Mesenteric fat pad (tissue), 1 donor: ENCODE measurements around the gene ATP6AP1. TPM values are rescaled to one million over a fixed set of nuclear protein-coding genes. Genes with fewer than 3 reads are reported as not detected.
"Not testable (repeated sequence)": the region's sequence is repeated elsewhere in the genome, so short reads cannot be mapped to it uniquely, and the experiment has no call there.

Source experiments
- DNase-seq: peaks from one replicate; pipeline ENCODE4 v3.0.0-alpha.2; 2020; ENCODE audit warnings: low spot score
- long read RNA-seq: library from polyadenylated mRNA; unstranded; transcript quantifications from one replicate; pipeline ENCODE4 v2.0.0, GENCODE V29; 2020
- total RNA-seq: library from RNA; stranded (reverse); fragmentation: NEBNext Ultra II Directional; extraction: Animal tissue kit (Norgen Biotek cat#: 25700); gene quantifications from one replicate; pipeline ENCODE4 v1.2.1, GENCODE V29; 2021
- donor health status: DM: yes; HTN: yes; CAD: no.

The ATP6AP1 gene
- total RNA-seq = 72.5 TPM
- long read RNA-seq, transcript ATP6AP1-201 (10 exons, 2,099 nt) = major isoform, 367 of 391 reads
- long read RNA-seq, partial matches to known transcripts = 20 of 391 reads
- long read RNA-seq, other reads (novel, unspliced or antisense) = 3 of 391 reads

- peak; percentile 96 for DNase-seq
These were observed at the start of gene ATP6AP1 for GRCh38 chrX:154428176-154429171. TSS of gene ATP6AP1 (plus strand) at chrX:154428677. CDS start at chrX:154428693, 16 bp downstream.

DNA sequence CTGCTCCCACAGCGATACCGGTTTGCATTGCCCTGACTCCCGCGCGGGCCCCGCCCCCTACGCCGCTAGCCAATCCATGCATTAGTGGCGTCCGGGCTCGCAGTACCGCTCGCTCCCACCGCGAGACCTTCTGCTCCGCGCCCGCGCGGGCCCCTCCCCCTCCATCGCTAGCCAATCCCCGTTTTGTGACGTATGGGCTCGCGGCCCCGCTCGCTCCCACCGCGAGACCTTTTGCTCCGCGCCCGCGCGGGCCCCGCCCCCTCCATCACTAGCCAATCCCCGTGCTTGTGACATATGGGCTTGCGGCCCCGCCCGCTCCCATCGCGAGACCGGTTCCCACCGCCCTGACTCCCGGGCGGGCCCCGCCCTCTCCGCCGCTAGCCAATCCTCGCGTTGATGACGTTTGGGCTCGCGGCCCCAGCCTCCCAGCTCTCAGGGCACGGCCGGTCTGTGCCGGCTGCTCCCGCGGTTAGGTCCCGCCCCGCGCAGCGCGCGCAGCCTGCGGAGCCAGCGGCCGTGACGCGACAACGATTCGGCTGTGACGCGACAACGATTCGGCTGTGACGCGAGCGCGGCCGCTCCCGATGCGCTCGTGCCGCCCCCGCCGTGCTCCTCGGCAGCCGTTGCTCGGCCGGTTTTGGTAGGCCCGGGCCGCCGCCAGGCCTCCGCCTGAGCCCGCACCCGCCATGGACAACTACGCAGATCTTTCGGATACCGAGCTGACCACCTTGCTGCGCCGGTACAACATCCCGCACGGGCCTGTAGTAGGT is 49.5 kb upstream of the ATP6AP1 start, which contains the start of gene EMD:
Gene EMD (plus strand): TSS at position 497 of the 770 bp plus-strand sequence. CDS start 190 bp downstream, at position 687.
- peak; percentile 97 for DNase-seq

GRCh38 chrX:154379569-154379951 is 48.9 kb upstream of the ATP6AP1 start:
- DNase-seq = no peak

GRCh38 chrX:154380153-154380552 is 48.3 kb upstream of the ATP6AP1 start:
- no peak for DNase-seq

GRCh38 chrX:154380787-154381186 is 47.7 kb upstream of the ATP6AP1 start:
- DNase-seq = no peak

DNA sequence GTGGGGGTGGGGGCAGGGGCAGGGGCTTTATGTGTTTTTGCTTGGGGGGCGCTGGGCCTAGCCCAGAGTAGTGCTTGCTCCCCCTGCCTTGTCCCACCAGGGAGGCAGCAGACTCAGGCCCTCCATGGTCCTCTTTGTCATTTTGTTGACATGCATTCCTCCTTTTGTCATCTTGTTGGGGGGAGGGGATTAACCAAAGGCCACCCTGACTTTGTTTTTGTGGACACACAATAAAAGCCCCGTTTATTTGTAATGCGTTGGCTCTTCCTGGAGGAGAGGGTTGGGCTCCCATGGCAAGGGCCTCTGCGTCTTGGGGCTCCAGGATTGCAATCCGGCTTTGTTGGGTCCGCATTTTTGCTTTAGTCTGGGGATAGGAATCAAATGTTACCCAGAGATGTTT is 47.2 kb upstream of the ATP6AP1 start:
- no peak for DNase-seq

GRCh38 chrX:154382483-154383069 is 45.9 kb upstream of the ATP6AP1 start:
- no peak for DNase-seq

DNA sequence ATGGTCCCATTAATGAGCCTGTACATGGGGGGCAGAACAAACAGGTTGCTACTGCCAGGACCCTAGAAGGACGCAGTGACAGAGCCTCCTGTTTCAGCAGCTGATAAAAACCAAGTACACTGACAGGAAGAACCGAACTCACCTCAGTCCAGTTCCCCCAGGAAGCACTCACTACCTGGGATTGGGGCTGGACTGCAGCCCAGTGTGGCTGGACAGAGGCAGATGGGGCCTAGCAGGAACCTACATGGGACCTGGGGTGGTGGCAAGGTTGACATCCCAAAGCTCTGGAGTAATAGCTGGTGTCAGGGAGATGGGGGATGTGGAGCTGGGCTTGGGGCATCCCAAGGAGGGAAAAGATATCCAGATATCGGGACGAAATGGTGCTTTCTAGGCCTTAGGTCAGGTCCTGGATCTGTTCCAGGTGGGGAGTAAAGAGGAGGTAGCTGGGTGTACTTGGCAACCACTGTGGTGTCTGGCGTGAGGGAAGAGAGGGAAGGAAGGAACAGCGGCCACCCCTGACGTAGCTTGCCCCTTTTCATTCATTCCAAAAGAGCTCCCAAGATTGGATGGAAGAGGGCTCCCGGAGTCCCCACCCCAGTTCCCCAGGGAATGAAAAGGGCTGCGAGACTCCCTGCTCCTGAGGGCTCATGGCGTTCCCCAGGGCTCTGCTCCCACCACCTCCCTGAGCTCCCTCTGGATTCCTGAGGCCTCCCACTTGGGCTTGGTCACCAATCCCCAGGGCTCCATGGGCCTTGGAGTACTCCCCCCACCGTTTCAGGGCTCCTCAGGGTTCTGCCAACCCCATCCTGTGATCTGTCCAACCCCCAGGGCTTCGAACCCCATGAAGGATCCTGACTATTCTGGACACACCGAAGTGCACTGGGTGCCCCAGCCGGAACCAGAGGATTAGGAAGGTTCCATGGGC is 44.9 kb upstream of the ATP6AP1 start:
- DNase-seq = no peak

DNA sequence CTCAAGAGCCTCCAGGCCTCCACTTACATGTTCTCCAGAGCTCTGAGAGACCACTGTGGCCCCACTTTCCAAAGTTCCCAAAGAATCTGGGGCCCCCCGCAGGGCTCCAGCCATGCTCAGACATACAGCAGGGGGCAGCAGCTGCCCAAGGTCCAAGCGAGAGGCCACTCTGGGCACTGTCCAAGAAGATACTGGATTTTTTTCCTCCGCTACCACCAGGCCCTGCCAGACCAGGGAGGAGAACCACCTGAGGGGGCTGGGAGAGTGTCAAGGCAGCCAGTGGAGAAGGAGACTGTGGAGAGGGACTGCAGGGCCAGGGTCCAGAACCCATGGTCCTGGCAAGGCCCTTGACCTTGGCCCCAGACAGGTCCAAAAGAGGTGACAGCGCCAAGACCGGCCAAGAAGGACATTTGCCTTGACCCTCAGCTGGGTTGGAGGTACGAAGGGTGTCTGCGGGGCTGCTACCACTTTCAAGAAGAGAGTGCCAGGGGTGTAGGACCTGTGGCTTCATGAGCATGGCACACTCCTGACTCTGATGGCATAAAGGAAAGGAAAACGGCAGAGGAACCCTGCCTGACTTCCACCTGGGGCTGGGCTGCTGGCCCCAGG is 44.1 kb upstream of the ATP6AP1 start:
- DNase-seq = no peak

DNA sequence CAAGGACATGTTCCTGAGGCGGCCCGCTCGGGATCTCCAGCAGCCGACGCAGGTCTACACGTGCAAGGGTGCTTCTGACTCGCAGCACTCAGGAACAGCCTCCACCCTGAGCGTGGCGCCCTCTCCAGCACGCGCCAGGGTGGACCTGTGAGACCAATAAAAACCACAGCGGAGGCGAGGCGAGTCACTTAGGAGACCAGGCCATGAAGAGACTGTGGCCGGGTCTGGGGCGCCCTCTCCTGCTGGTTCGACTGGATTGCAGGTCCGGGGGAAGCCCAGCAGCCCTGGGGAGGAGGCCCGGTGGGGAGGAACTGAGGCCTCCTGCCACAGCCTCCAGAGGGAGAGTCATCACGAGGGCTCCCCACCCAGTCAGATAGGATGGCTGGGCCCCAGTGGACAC is 40.4 kb upstream of the ATP6AP1 start:
- DNase-seq = not testable (repeated sequence)

DNA sequence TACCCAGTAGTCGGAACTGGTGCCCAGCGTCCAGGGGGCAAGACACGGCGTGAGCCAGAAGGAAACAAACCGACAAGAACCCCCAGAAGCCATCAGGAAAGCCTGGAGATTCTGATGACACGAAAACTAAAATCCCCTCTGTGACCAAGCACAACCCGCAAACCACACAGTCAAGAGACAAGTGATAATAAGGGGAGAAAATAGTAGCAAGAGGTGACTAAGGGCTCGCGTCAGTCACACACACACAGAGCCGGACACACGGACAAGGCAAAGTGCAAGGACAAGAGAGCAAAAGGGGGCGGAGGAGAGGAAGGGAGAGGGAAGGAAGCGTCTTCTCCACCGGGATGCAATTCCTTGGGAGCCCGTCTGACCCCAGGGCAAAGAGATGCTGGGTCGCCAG is 39.8 kb upstream of the ATP6AP1 start:
- DNase-seq = not testable (repeated sequence)

DNA sequence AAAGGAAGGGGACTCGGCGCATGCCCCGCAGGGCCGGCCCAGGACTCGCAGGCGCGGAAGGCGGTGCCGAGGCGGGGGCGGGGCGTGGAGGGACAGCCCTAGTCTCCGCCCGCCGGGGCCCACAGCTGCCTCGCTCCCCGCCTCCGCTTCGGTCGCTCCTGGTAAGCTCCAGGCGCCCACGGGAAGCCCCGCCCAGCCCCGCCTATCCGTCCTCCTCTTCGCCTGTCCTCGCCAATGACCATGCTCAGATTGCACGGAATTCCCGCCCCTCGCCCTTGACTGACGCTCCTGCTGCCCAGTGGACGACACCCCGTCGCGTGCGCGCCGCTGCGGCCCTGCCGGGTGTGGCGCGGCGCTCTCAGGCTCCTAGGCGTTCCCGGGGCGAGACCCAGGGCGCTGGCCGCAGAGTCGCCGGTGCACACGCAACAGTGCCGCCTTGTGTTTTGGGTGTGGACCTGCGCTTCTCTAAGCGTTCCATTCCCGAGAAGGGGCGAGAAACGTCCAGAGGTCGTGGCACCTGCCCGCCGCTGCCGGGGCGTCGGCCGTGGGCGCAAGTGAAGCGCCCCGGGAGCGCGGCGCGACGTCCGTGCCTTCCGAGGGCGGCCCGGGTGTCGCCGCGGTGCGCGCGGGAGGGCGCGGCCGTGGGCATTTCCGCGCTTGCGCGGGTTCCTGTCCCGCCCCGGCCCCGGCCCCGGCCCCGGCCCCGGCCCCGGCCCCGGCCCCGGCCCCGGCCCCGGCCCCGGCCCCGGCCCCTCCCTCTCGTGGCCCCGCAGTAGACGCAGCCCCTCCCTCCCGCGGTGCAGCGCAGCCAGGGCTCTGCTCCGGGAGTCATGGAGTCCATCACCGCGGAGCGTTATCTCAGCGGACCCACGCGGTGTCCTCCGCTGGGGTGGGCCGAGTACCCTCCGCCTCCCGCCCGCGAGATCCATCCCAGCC is 38.4 kb upstream of the ATP6AP1 start:
- DNase-seq = not testable (repeated sequence)

GRCh38 chrX:154396363-154396762 is 32.1 kb upstream of the ATP6AP1 start:
- not testable (repeated sequence) for DNase-seq

DNA sequence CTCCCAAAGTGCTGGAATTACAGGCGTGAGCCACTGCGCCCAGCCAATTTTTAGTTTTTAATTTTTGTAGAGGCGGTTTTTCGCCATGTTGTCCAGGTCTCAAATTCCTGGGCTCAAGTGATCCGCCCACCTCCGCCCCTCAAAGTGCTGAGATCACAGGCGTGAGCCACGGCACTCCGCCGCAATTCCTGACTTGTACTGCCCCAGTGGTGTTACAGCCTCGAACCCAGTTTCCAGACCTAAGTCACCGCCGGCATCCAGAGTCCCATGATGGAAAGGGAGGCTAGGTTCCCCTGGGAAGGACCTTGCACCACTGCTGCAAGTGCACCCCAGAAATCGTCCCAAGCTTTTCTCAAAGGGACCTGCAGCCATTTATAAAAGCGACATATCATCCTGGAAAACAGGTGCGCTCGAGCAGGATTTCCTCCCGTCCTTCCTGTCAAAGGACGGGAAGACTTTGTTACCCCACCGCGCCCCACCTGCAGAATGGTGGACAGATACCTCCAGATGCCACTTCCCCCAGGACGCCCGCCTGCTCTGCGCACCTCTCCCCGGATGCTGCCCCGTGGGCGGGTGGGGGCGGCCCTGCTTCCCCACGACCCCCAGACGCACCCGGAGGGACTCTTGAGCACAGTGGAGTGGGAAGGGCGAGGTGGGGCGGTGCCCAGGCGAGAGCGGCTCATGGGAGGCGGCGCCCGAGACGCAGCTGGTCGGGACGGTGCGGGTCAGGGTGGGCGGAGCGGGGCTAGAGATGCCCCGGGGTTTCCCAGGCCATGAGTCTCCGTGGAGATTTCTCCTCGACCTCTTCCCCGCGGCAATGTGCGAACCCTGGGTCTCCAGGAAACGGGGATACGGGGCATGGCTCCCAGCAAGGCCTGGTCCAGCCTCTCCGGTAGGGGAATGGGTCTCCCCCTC is 31.2 kb upstream of the ATP6AP1 start:
- DNase-seq = no peak

DNA sequence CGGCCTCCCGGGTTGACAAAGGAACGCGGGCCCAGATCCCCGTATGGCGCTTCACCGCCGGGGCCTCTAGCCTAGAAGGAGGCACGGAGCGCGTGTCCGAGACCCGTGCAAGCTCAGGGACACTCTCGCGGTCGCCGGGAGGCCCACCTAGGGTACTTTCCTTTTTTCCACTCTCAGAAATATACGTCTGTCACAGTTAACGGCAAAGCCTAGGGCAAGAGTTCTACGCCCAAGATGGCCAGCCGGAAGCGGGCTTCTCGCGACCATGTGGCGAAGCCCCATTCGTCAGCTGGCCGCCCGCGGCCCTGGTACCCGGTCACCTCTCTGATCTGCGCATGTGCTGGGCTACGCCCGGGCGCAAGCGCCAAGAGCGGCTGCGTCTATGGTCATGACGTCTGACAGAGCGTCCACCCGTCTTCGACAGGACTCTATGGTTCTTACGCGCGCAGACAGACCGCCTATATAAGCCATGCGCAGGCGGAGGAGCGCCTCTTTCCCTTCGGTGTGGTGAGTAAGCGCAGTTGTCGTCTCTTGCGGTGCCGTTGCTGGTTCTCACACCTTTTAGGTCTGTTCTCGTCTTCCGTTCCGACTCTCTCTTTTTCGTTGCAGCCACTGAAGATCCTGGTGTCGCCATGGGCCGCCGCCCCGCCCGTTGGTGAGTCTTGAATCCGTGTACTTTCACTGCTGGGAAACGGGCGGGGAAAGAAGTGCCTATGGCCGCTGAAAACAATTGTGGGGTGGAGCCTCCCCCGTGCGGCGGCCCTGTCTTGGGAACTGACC is 30.4 kb upstream of the ATP6AP1 start, which contains the start of gene RPL10:
Gene RPL10 (plus strand): TSS at position 490 of the 780 bp plus-strand sequence. CDS start 143 bp downstream, at position 633.
- DNase-seq = peak; percentile 97
